Measurements from ENCODE around the gene GBGT1.

DNA sequence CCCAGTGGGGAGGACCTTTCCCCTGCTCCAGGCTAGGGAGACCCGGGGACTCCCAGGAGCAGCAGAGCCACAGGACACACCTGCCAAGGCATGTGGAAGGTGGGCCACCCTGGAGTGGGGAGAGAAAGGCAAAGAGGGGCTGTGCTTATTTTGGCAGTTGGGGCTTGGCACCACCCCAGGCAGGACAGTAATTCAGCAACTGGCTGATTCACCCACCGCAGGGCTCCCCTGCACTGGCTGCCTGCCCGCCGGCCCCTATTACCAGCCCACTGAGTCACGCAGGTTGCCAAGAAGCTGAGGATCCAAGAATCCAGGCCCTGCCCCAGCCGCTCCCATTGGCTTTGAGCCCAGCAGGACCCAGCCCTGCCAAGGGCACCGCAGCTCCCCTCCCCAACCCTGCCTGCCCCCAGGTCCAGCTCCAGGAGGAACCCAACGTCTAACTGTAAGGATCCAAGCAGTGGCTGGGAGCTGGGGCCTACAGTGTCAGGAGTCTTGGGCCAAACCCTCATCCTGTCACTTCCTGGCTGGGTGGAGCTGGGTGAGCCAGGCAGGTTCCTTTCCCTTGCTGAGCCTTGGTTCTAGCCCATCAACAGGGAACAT, 28.5 kb downstream of the GBGT1 start:
- TF ChIP-seq EZH2 (IDR thresholded peaks at IDR 0.05; ENCODE audit: borderline replicate concordance, low read length): no peak
- TF ChIP-seq, protein P1, sequence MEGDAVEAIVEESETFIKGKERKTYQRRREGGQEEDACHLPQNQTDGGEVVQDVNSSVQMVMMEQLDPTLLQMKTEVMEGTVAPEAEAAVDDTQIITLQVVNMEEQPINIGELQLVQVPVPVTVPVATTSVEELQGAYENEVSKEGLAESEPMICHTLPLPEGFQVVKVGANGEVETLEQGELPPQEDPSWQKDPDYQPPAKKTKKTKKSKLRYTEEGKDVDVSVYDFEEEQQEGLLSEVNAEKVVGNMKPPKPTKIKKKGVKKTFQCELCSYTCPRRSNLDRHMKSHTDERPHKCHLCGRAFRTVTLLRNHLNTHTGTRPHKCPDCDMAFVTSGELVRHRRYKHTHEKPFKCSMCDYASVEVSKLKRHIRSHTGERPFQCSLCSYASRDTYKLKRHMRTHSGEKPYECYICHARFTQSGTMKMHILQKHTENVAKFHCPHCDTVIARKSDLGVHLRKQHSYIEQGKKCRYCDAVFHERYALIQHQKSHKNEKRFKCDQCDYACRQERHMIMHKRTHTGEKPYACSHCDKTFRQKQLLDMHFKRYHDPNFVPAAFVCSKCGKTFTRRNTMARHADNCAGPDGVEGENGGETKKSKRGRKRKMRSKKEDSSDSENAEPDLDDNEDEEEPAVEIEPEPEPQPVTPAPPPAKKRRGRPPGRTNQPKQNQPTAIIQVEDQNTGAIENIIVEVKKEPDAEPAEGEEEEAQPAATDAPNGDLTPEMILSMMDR (conservative IDR thresholded peaks at IDR 0.05 in 1 of 2, IDR thresholded peaks at IDR 0.05 in 1 of 2; ENCODE audit: extremely low read depth in 1 of 2, insufficient read depth in 1 of 2, low read depth in 1 of 2, low read length in 2 of 2): no peak
